HepG2 (cell line): Measurements from ENCODE around the gene SMG7. TPM values are rescaled to one million over a fixed set of nuclear protein-coding genes. Genes with fewer than 3 reads are reported as not detected.
A peak's percentile ranks its signal among the peaks of the same experiment; 100 is the strongest.

Experiments used
- AGO2 ChIP-seq: fragments of 200-400 bp; formaldehyde crosslinking; optimal IDR thresholded peaks from 2 replicates; pipeline ENCODE3; 2017; ENCODE audit warnings: mild to moderate bottlenecking, low read depth, low read length, moderate library complexity
- ARNTL ChIP-seq: sonication (generic); formaldehyde crosslinking; IDR thresholded peaks from 2 replicates; pipeline ENCODE4 v1.4.0; 2020; ENCODE audit warnings: mild to moderate bottlenecking, missing genetic modification reagents
- ATF2 ChIP-seq: sonication (generic); formaldehyde crosslinking; IDR thresholded peaks from 2 replicates; pipeline ENCODE4 v1.4.0; 2020; ENCODE audit warnings: missing genetic modification reagents
- CENPBD1 ChIP-seq: sonication (generic); formaldehyde crosslinking; IDR thresholded peaks from 2 replicates; pipeline ENCODE4 v1.8.0; 2022; ENCODE audit warnings: missing genetic modification reagents, low read depth, mild to moderate bottlenecking, borderline replicate concordance
- ESRRA ChIP-seq: sonication (generic); formaldehyde crosslinking; IDR thresholded peaks from 2 replicates; pipeline ENCODE4 v1.5.1; 2020; ENCODE audit warnings: mild to moderate bottlenecking, low read depth, missing genetic modification reagents
- IKZF5 ChIP-seq: IDR thresholded peaks from 2 replicates; pipeline ENCODE4 v1.6.1; 2018; ENCODE audit warnings: missing genetic modification reagents, mild to moderate bottlenecking, missing compliant biosample characterization
- JUNB ChIP-seq: sonication (generic); formaldehyde crosslinking; IDR thresholded peaks from 2 replicates; pipeline ENCODE4 v1.8.0; 2022; ENCODE audit warnings: missing genetic modification reagents, mild to moderate bottlenecking, borderline replicate concordance
- KLF11 ChIP-seq: IDR thresholded peaks from 2 replicates; pipeline ENCODE4 v1.6.1; 2016; ENCODE audit warnings: missing compliant biosample characterization
- NFE2L1 ChIP-seq: sonication (generic); formaldehyde crosslinking; IDR thresholded peaks from 2 replicates; pipeline ENCODE4 v1.4.0; 2020; ENCODE audit warnings: missing genetic modification reagents, mild to moderate bottlenecking, borderline replicate concordance
- NFIC ChIP-seq: IDR thresholded peaks from 2 replicates; pipeline ENCODE4 v1.6.1; 2012; ENCODE audit warnings: mild to moderate bottlenecking, low read length, inconsistent platforms
- POGK ChIP-seq: sonication (generic); formaldehyde crosslinking; conservative IDR thresholded peaks from 2 replicates; pipeline ENCODE4 v1.8.0; 2022; ENCODE audit warnings: mild to moderate bottlenecking, moderate library complexity, missing genetic modification reagents
- RERE ChIP-seq: IDR thresholded peaks from 2 replicates; pipeline ENCODE4 v1.6.1; 2016; ENCODE audit warnings: low read depth, missing genetic modification reagents, missing compliant biosample characterization
- RORA ChIP-seq: sonication (generic); formaldehyde crosslinking; IDR thresholded peaks from 2 replicates; pipeline ENCODE4 v1.5.0; 2020; ENCODE audit warnings: mild to moderate bottlenecking, missing genetic modification reagents, moderate library complexity
- SIX1 ChIP-seq: sonication (generic); formaldehyde crosslinking; IDR thresholded peaks from 2 replicates; pipeline ENCODE4 v1.4.0; 2020; ENCODE audit warnings: missing genetic modification reagents, borderline replicate concordance
- SNAI1 ChIP-seq: sonication (generic); formaldehyde crosslinking; IDR thresholded peaks from 2 replicates; pipeline ENCODE4 v1.5.0; 2020; ENCODE audit warnings: mild to moderate bottlenecking, missing genetic modification reagents, borderline replicate concordance
- ZBTB1 ChIP-seq: sonication (generic); formaldehyde crosslinking; IDR thresholded peaks from 2 replicates; pipeline ENCODE4 v1.4.0; 2020; ENCODE audit warnings: missing genetic modification reagents, borderline replicate concordance
- ZNF383 ChIP-seq: sonication (generic); formaldehyde crosslinking; IDR thresholded peaks from 2 replicates; pipeline ENCODE4 v1.4.0; 2020; ENCODE audit warnings: missing genetic modification reagents, mild to moderate bottlenecking, borderline replicate concordance
- ZNF547 ChIP-seq: sonication (generic); formaldehyde crosslinking; IDR thresholded peaks from 2 replicates; pipeline ENCODE4 v1.5.1; 2020; ENCODE audit warnings: mild to moderate bottlenecking, missing genetic modification reagents
- ZNF83 ChIP-seq: sonication (generic); formaldehyde crosslinking; IDR thresholded peaks from 2 replicates; pipeline ENCODE4 v1.4.0; 2020; ENCODE audit warnings: missing genetic modification reagents, mild to moderate bottlenecking, borderline replicate concordance
- polyA plus RNA-seq, 8 experiments: library from polyadenylated mRNA; depleted of rRNA in 3 of 8; stranded (reverse) in 7 of 8; unstranded in 1 of 8; fragments of >200 nt; fragmentation: Illumina TruSeq in 4 of 8; extraction: Trizol in 4 of 8; gene quantifications; 2 replicates each; pipeline versions ENCODE4 v1.2.1 to v1.2.3, GENCODE V29; 2011 to 2016; ENCODE audit warnings: low read depth in 4 of 8, missing spikeins in 1 of 8, mixed read lengths in 1 of 8; ENCODE audit not compliant: insufficient read depth in 1 of 8
- total RNA-seq, 5 experiments: library from RNA; depleted of rRNA; stranded (reverse); fragments of >200 nt; fragmentation: Illumina TruSeq; extraction: Trizol; gene quantifications; 2 replicates each; pipeline ENCODE4 v1.2.3, GENCODE V29; 2016; ENCODE audit warnings: low read depth in 1 of 5

SMG7 gene
- total and polyA plus RNA-seq, 2 of the 13 experiments (the other 11 are each of a cell fraction or from before 2014, with no cell fraction given) = 14.9 to 27.9 TPM

- TF ChIP-seq RERE (CRISPR knock-in tag) (no peak), NFIC (no peak), ZNF83 (no peak), IKZF5 (CRISPR knock-in tag) (no peak), ATF2 (CRISPR knock-in tag) (no peak), ZNF547 (no peak; the same call in 1 of the 2 replicates), RORA (no peak), POGK (CRISPR knock-in tag) (0 out of 2 replicates have a peak, but pooled peaks have one; percentile 7), ARNTL (no peak), ESRRA (no peak), JUNB (0 out of 2 replicates have a peak, but pooled peaks have one; percentile 36), CENPBD1 (CRISPR knock-in tag) (no peak), ZBTB1 (CRISPR knock-in tag) (no peak), AGO2 (peak; percentile 89), NFE2L1 (CRISPR knock-in tag) (no peak), SNAI1 (CRISPR knock-in tag) (peak; percentile 63; the same call in 1 of the 2 replicates), ZNF383 (no peak), KLF11 (CRISPR knock-in tag) (no peak), SIX1 (CRISPR knock-in tag) (no peak)
Observed at GRCh38 chr1:183472488-183473216, at the start of gene SMG7 (continued).
